Kidney (tissue), 22 donors: Measurements from ENCODE around the gene CLPSL1. TPM values are rescaled to one million over a fixed set of nuclear protein-coding genes. Genes with fewer than 3 reads are reported as not detected.
A peak's percentile ranks its signal among the peaks of the same experiment; 100 is the strongest.

Experiments used
- DNase-seq, 5 donors: peaks; one replicate each; pipeline ENCODE4 v3.0.0-alpha.2; 2013 to 2020
- FAIRE-seq: peaks from 2 replicates; lab custom pipeline; 2012; peaks lifted over from hg19 to GRCh38; lab: Jason Lieb, UNC
- H3K27ac ChIP-seq, 2 donors: one replicate each; pipeline ENCODE4 v1.7.0; 2013; ENCODE audit warnings: low read depth in 2 of 2, low read length in 2 of 2, inconsistent platforms in 1 of 2
- H3K27me3 ChIP-seq: one replicate; pipeline ENCODE4 v1.7.1; 2013; ENCODE audit warnings: low read length, inconsistent platforms; ENCODE audit not compliant: control insufficient read depth, insufficient read depth
- H3K36me3 ChIP-seq, 3 donors: one replicate each; pipeline versions ENCODE4 v1.7.0 to v1.7.1; 2013; ENCODE audit warnings: low read length in 3 of 3, control low read depth in 1 of 3, inconsistent platforms in 1 of 3; ENCODE audit not compliant: insufficient read depth in 3 of 3, control insufficient read depth in 2 of 3
- H3K4me1 ChIP-seq, 3 donors: one replicate each; pipeline versions ENCODE4 v1.7.0 to v1.7.1; 2013; ENCODE audit warnings: low read length in 3 of 3, inconsistent platforms in 1 of 3, low read depth in 1 of 3; ENCODE audit not compliant: control insufficient read depth in 2 of 3, insufficient read depth in 2 of 3
- H3K4me3 ChIP-seq, 3 donors: one replicate each; pipeline versions ENCODE4 v1.7.0 to v1.8.1; 2013; ENCODE audit warnings: low read length in 3 of 3, control low read depth in 1 of 3, inconsistent platforms in 1 of 3
- H3K9ac ChIP-seq, 3 donors: one replicate each; pipeline versions ENCODE4 v1.7.0 to v1.7.1; 2013; ENCODE audit warnings: low read length in 3 of 3, control low read depth in 1 of 3, inconsistent platforms in 1 of 3
- H3K9me3 ChIP-seq, 3 donors: one replicate each; pipeline versions ENCODE4 v1.7.0 to v1.7.1; 2013; ENCODE audit warnings: low read length in 3 of 3, control low read depth in 1 of 3, inconsistent platforms in 1 of 3; ENCODE audit not compliant: control insufficient read depth in 2 of 3, insufficient read depth in 1 of 3
- intact Hi-C: fragments of 100-400 bp; cut with DNase I; formaldehyde crosslinking; loops from one replicate; pipeline ENCODE4 v1.11.1; 2022
- long read RNA-seq, 10 donors: library from polyadenylated mRNA in 1 of 10; unstranded in 1 of 10; transcript quantifications; one replicate each; pipeline ENCODE4 v2.0.0 and lab custom pipeline, GENCODE V29; 2021 to 2026
- polyA plus RNA-seq: library from polyadenylated mRNA; stranded (reverse); fragments of 350-450 nt; fragmentation: Illumina TruSeq; extraction: RNeasy Lipid Tissue Mini Kit (QIAGEN cat#74804); gene quantifications from one replicate; pipeline ENCODE4 v1.2.3, GENCODE V29; 2014; ENCODE audit warnings: low read depth, low replicate concordance; ENCODE audit not compliant: insufficient read depth
- total RNA-seq: library from RNA; stranded (reverse); fragmentation: NEBNext Ultra II Directional; extraction: Animal tissue kit (Norgen Biotek cat#: 25700); gene quantifications from one replicate; pipeline ENCODE4 v1.2.1, GENCODE V29; 2021
- TF ChIP-seq, protein P1 (sequence below): IDR thresholded peaks from 3 replicates; pipeline ENCODE4 v1.5.1; 2012; ENCODE audit warnings: mild to moderate bottlenecking, moderate library complexity, borderline replicate concordance; ENCODE audit not compliant: insufficient read depth; ENCODE audit errors: extremely low read depth
- donor health status: control.
- donor health status: control.
- donor health status: control.
- donor health status: control.
- donor health status: control.
- donor health status: DM: yes; HTN: yes; CAD: no.
- donor health status: Normal renal cell carcinoma (clear cell type).

CLPSL1 gene, protein sequence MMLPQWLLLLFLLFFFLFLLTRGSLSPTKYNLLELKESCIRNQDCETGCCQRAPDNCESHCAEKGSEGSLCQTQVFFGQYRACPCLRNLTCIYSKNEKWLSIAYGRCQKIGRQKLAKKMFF
- total RNA-seq (not detected), polyA plus RNA-seq (not detected)
- long read RNA-seq, donor 1, result 0 reads
- long read RNA-seq, donor 2, result 0 reads
- long read RNA-seq, donor 3, result 0 reads
- long read RNA-seq, donor 4, result 0 reads
- long read RNA-seq, donor 5, result 0 reads
- long read RNA-seq, donor 6, result 0 reads
- long read RNA-seq, donor 7, result 0 reads
- long read RNA-seq, donor 8, result 0 reads
- long read RNA-seq, donor 9, result 0 reads
- long read RNA-seq, donor 10, result 0 reads

DNA sequence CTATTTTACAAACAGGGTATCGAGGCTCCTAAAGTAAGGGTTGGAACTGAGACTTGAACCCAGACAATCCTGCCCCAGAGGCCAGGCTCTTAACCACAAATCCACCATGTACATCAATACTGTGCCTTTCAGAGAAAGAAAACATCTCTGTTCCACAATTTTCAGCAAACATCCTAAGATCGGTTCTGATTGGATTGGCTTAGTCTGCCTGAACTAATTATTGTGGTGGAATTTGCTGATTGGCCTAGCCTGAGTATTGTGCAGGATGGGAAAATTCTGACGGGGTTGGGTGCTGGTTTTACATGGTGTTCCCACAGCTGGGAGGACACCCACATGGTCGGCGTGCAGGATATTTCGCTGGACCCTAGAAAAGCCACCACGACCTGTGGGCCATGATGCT lies at the start of gene CLPSL1:
Gene CLPSL1, plus strand, starts transcription at position 301 of the 400 bp plus-strand sequence. Its CDS starts 92 bp downstream, at position 393.
- Histone ChIP-seq H3K36me3 (no peaks in the 10 kb centered on the region), H3K4me3 (no peak within 1 kb of the TSS), H3K4me1 (no peaks in the 10 kb centered on the region), H3K9ac (no peak within 1 kb of the TSS), H3K9me3 (no peaks in the 10 kb centered on the region), H3K27ac (no peak within 1 kb of the TSS), H3K27me3 (no peaks in the 10 kb centered on the region)
- DNase-seq, result no peak
- intact Hi-C loops, result no loop called here
- FAIRE-seq, result no peak
- TF ChIP-seq, protein P1, sequence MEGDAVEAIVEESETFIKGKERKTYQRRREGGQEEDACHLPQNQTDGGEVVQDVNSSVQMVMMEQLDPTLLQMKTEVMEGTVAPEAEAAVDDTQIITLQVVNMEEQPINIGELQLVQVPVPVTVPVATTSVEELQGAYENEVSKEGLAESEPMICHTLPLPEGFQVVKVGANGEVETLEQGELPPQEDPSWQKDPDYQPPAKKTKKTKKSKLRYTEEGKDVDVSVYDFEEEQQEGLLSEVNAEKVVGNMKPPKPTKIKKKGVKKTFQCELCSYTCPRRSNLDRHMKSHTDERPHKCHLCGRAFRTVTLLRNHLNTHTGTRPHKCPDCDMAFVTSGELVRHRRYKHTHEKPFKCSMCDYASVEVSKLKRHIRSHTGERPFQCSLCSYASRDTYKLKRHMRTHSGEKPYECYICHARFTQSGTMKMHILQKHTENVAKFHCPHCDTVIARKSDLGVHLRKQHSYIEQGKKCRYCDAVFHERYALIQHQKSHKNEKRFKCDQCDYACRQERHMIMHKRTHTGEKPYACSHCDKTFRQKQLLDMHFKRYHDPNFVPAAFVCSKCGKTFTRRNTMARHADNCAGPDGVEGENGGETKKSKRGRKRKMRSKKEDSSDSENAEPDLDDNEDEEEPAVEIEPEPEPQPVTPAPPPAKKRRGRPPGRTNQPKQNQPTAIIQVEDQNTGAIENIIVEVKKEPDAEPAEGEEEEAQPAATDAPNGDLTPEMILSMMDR, result no peak

DNA sequence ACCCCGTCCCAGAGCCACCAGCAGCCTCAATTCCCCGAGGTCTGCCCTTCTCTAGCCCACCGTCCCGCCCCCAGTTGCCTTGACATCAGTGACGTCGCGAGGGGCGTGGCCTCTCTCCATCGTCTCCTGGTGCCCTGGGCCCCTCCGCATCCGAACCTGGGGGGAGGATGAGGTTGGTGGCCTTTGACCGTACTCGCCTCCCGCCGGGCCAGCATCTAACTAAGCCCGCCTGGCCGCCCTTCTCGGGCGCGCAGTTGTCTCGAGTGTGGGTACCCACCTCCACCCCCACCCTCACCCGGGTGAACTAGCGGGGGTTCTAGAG lies 49.4 kb upstream of the CLPSL1 start:
- Histone ChIP-seq H3K27ac (peak overlapping the region; percentile 92 to 96), H3K4me3 (peak overlapping the region; percentile 42 to 70 (median 66)), H3K9me3 (no peaks in the 10 kb centered on the region), H3K9ac (peak overlapping the region in 1 of 3 donors; percentile 80), H3K4me1 (peaks cover 0 to 48% (median 46%) of the 10 kb centered on the region in 3 donors), H3K36me3 (no peaks in the 10 kb centered on the region), H3K27me3 (no peaks in the 10 kb centered on the region)
- TF ChIP-seq, protein P1, result no peak
- DNase-seq (peak; percentile 94 to 99 (median 97)), FAIRE-seq (no peak)
- intact Hi-C loops, result no loop called here

DNA sequence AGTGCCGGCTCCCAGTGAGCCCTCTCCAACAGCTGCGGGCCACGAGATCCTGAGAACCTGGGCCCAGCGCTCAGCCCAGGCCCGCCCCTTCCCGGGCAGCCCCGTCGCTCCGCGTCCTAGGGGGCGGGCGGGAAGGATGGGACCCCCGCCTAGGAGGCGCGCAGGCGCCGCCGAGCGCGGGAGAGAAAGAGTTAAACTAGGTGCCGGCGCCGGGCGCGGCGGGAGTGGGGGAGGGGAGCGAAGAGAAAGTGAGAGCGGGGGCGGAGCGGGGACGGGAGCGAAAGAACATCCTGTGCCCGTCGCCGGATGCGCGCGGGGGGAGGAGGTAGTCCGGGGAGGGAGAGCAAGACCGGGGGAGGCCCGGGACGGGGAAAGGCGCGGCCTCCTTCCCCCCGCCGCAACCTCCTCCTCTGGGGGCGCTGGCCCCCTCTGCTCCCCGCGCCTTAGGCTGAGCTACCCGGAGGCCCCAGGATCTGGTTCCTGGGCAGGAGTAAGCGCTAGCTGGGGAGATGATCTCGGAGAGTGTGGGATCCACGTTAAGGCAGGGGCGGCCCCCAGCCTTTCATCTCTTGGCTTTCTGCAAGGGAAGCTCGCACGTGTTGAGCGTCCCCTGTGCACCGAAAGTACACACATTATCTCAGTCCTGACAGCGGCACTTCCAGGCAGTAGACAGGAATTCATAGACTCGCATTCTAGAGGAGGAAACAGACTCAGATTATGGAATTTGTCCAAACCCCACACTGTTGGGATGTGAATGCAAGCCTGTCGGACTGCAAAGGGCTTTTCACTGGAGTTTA lies 48.9 kb upstream of the CLPSL1 start:
- intact Hi-C loops, result no loop called here
- H3K9ac ChIP-seq, result peak overlapping the region in 2 of 3 donors; percentile 16 to 80
- no peaks in the 10 kb centered on the region for H3K9me3 ChIP-seq
- peak overlapping the region; percentile 42 to 70 (median 66) for H3K4me3 ChIP-seq
- H3K4me1 ChIP-seq, result peaks cover 0 to 43% (median 41%) of the 10 kb centered on the region in 3 donors
- FAIRE-seq (no peak), DNase-seq (peak; percentile 93 to 99 (median 95))
- TF ChIP-seq, protein P1, result no peak
- H3K36me3 ChIP-seq, result no peaks in the 10 kb centered on the region
- peak overlapping the region; percentile 92 to 96 for H3K27ac ChIP-seq
- H3K27me3 ChIP-seq, result no peaks in the 10 kb centered on the region
